ENCODE measurements around the gene FOCAD. TPM values are rescaled to one million over a fixed set of nuclear protein-coding genes. Genes with fewer than 3 reads are reported as not detected.

Gene FOCAD
- total RNA-seq, 1 experiment from 2014 or later: 35.1 TPM

DNA sequence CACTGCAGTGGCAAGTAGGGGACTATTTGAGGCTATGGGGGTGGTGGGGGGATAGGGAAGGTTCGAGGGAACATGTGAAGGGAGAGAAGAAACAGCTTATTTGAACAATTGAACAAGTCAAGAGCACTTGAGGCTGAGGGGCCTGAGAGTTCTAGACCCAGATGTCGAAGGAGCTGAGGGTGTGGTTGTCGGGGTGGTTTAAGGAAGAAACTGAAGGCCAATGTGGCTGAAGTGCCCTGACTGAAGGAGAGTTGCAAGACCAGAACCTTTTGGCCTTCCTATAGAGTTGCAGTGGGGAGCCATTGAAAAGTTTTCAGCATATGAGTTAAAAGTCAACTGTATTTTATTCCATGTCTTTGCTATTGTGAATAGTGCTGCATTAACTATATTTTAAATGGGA, 19.1 kb downstream of the FOCAD start:
- ChIA-PET POLR2A (ENCODE audit: unreplicated experiment) (no interaction called here), CTCF (no interaction called here)
- no peak for ATAC-seq
- Histone ChIP-seq H3K4me2 (ENCODE audit: low read length) (no peak overlapping the region), H3K4me1 (ENCODE audit: insufficient read depth, low read length) (no peaks in the 10 kb centered on the region), H2AFZ (ENCODE audit: low read length) (no peak overlapping the region), H3K27me3 (ENCODE audit: low read length) (no peaks in the 10 kb centered on the region), H3K9ac (ENCODE audit: low read length) (no peak overlapping the region), H3K9me3 (ENCODE audit: low read length) (no peaks in the 10 kb centered on the region), H3K9me2 (replicated peaks; ENCODE audit: low read length) (no peaks in the 10 kb centered on the region), H3K4me3 (ENCODE audit: low read length) (no peak overlapping the region), H3K36me3 (ENCODE audit: low read depth, low read length) (no peaks in the 10 kb centered on the region), H3F3A (ENCODE audit: low read length, unreplicated experiment) (no peaks in the 10 kb centered on the region), H3K27ac (ENCODE audit: low read length) (no peak overlapping the region), H4K20me1 (ENCODE audit: low read length) (no peaks in the 10 kb centered on the region), H3K79me2 (ENCODE audit: low read length) (peaks cover 28% of the 10 kb centered on the region; the same call in 1 of the 2 replicates)
- TF ChIP-seq EZH2 (IDR thresholded peaks at IDR 0.05; ENCODE audit: low read length, unreplicated experiment): no peak
- TF ChIP-seq EZH2phosphoT487 (IDR thresholded peaks at IDR 0.05; ENCODE audit: borderline replicate concordance, low read length): no peak
- TF ChIP-seq, protein P1, sequence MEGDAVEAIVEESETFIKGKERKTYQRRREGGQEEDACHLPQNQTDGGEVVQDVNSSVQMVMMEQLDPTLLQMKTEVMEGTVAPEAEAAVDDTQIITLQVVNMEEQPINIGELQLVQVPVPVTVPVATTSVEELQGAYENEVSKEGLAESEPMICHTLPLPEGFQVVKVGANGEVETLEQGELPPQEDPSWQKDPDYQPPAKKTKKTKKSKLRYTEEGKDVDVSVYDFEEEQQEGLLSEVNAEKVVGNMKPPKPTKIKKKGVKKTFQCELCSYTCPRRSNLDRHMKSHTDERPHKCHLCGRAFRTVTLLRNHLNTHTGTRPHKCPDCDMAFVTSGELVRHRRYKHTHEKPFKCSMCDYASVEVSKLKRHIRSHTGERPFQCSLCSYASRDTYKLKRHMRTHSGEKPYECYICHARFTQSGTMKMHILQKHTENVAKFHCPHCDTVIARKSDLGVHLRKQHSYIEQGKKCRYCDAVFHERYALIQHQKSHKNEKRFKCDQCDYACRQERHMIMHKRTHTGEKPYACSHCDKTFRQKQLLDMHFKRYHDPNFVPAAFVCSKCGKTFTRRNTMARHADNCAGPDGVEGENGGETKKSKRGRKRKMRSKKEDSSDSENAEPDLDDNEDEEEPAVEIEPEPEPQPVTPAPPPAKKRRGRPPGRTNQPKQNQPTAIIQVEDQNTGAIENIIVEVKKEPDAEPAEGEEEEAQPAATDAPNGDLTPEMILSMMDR (conservative IDR thresholded peaks at IDR 0.05; ENCODE audit: low read depth, low read length): no peak
- DNase-seq: no peak
- intact Hi-C loops (cut with micrococcal nuclease): no loop called here
- BruUV-seq (replicated peaks): no TSS peak

DNA sequence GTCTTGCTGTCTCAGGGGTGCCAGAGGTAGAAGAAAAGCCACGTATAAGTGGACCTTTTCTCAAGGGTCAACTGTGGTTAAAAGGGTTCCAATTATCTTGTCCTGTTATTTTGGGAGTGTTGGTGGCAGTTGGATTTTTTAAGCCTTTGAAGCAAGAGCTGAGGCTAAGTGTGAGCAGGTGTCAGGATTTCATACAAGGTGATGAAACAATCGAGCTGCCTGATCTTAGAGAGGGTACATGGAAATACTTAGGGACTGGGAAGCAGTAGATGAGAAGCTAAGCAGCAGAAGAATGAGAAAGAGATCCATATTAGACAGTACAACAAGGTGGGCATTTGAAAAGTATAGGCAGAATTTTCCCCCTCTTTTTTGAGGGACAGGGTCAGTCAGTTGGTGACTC, 23.6 kb downstream of the FOCAD start:
- H3K79me2 ChIP-seq (ENCODE audit: low read length): peaks cover 25% of the 10 kb centered on the region; the same call in 1 of the 2 replicates
- H3F3A ChIP-seq (ENCODE audit: low read length, unreplicated experiment): no peaks in the 10 kb centered on the region
- H3K4me2 ChIP-seq (ENCODE audit: low read length): no peak overlapping the region
- CTCF ChIA-PET: no interaction called here
- H3K9me2 ChIP-seq (replicated peaks; ENCODE audit: low read length): no peaks in the 10 kb centered on the region
- no TSS peak for BruUV-seq (replicated peaks)
- H3K4me3 ChIP-seq (ENCODE audit: low read length): no peak overlapping the region
- H2AFZ ChIP-seq (ENCODE audit: low read length): no peak overlapping the region
- no peak for ATAC-seq
- H3K4me1 ChIP-seq (ENCODE audit: insufficient read depth, low read length): no peaks in the 10 kb centered on the region
- no peaks in the 10 kb centered on the region for H4K20me1 ChIP-seq (ENCODE audit: low read length)
- POLR2A ChIA-PET (ENCODE audit: unreplicated experiment): no interaction called here
- DNase-seq: no peak
- H3K36me3 ChIP-seq (ENCODE audit: low read depth, low read length): no peaks in the 10 kb centered on the region
- no peaks in the 10 kb centered on the region for H3K9me3 ChIP-seq (ENCODE audit: low read length)
- H3K27ac ChIP-seq (ENCODE audit: low read length): no peak overlapping the region
- H3K27me3 ChIP-seq (ENCODE audit: low read length): no peaks in the 10 kb centered on the region
- intact Hi-C loops (cut with micrococcal nuclease): no loop called here
- TF ChIP-seq EZH2phosphoT487 (IDR thresholded peaks at IDR 0.05; ENCODE audit: borderline replicate concordance, low read length) (no peak), EZH2 (IDR thresholded peaks at IDR 0.05; ENCODE audit: low read length, unreplicated experiment) (no peak)
- TF ChIP-seq, protein P1 (conservative IDR thresholded peaks at IDR 0.05; ENCODE audit: low read depth, low read length): no peak
- H3K9ac ChIP-seq (ENCODE audit: low read length): no peak overlapping the region

DNA sequence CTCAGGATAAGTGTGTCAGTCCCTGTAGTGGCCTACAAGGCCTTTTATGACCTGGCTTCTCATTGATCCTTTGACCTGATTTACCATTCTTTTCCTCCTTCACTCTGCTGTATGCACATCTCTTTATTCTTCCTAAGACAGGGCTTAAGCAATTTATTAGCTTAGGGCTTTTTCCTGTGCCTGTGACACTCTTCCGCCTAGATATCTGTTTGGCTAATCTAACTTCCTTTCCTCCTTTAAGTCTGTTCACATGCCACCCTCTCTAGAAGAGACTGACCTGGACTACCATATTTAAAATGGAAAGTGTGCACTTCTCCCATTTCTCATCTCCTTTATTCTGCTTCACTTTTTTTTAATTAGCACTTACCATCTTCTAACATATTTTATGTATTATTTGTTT, 29.1 kb downstream of the FOCAD start:
- ATAC-seq (no peak), DNase-seq (no peak)
- no peaks in the 10 kb centered on the region for H3K9me3 ChIP-seq (ENCODE audit: low read length)
- H3K79me2 ChIP-seq (ENCODE audit: low read length): peaks cover 14% of the 10 kb centered on the region; the same call in 1 of the 2 replicates
- H3K27me3 ChIP-seq (ENCODE audit: low read length): no peaks in the 10 kb centered on the region
- H3K9ac ChIP-seq (ENCODE audit: low read length): no peak overlapping the region
- TF ChIP-seq EZH2 (IDR thresholded peaks at IDR 0.05; ENCODE audit: low read length, unreplicated experiment): no peak
- no peak for TF ChIP-seq EZH2phosphoT487 (IDR thresholded peaks at IDR 0.05; ENCODE audit: borderline replicate concordance, low read length)
- TF ChIP-seq, protein P1 (conservative IDR thresholded peaks at IDR 0.05; ENCODE audit: low read depth, low read length): no peak
- no peak overlapping the region for H3K4me2 ChIP-seq (ENCODE audit: low read length)
- peaks cover 5% of the 10 kb centered on the region; the same call in 1 of the 2 replicates for H3K36me3 ChIP-seq (ENCODE audit: low read depth, low read length)
- no peak overlapping the region for H2AFZ ChIP-seq (ENCODE audit: low read length)
- intact Hi-C loops (cut with micrococcal nuclease): no loop called here
- no TSS peak for BruUV-seq (replicated peaks)
- no peak overlapping the region for H3K27ac ChIP-seq (ENCODE audit: low read length)
- no peaks in the 10 kb centered on the region for H3K4me1 ChIP-seq (ENCODE audit: insufficient read depth, low read length)
- ChIA-PET CTCF (no interaction called here), POLR2A (ENCODE audit: unreplicated experiment) (no interaction called here)
- H3F3A ChIP-seq (ENCODE audit: low read length, unreplicated experiment): no peaks in the 10 kb centered on the region
- no peak overlapping the region for H3K4me3 ChIP-seq (ENCODE audit: low read length)
- H3K9me2 ChIP-seq (replicated peaks; ENCODE audit: low read length): no peaks in the 10 kb centered on the region
- no peaks in the 10 kb centered on the region for H4K20me1 ChIP-seq (ENCODE audit: low read length)

All from PC-3 (cell line).